Psoas muscle (tissue), 8 donors: ENCODE measurements around the gene GALNTL6. TPM values are rescaled to one million over a fixed set of nuclear protein-coding genes. Genes with fewer than 3 reads are reported as not detected.

Experiments used
- ATAC-seq, 4 donors: fragments of 200-7000 bp; cut with Tn5 transposase; one replicate each; pipeline ENCODE4 v1.9.1; 2020; ENCODE audit warnings: moderate library complexity in 3 of 4, mild to moderate bottlenecking in 2 of 4
- DNase-seq, 2 donors: peaks; one replicate each; pipeline ENCODE4 v3.0.0-alpha.2; 2020
- H3K27ac ChIP-seq: fragments of 200-600 bp; one replicate; pipeline ENCODE4 v1.8.0; 2022
- H3K27me3 ChIP-seq, 3 donors: fragments of 200-600 bp in 1 of 3; one replicate each; pipeline versions ENCODE4 v1.6.1 to v1.8.0; 2013 to 2022; ENCODE audit warnings: low read length in 2 of 3, mild to moderate bottlenecking in 2 of 3, moderate library complexity in 1 of 3; ENCODE audit not compliant: insufficient read depth in 3 of 3
- H3K36me3 ChIP-seq, 2 donors: fragments of 200-600 bp in 1 of 2; one replicate each; pipeline versions ENCODE4 v1.6.1 to v1.8.0; 2013 to 2022; ENCODE audit warnings: low read depth in 1 of 2, mild to moderate bottlenecking in 1 of 2, moderate library complexity in 1 of 2; ENCODE audit not compliant: insufficient read depth in 1 of 2
- H3K4me1 ChIP-seq: fragments of 200-600 bp; one replicate; pipeline ENCODE4 v1.8.0; 2022
- H3K4me3 ChIP-seq: fragments of 200-600 bp; one replicate; pipeline ENCODE4 v1.8.0; 2022; ENCODE audit warnings: mild to moderate bottlenecking
- H3K9me3 ChIP-seq: fragments of 200-600 bp; one replicate; pipeline ENCODE4 v1.8.0; 2022
- CTCF ChIP-seq: fragments of 200-600 bp; IDR thresholded peaks from one replicate; pipeline ENCODE4 v1.8.0; 2022; ENCODE audit warnings: antibody characterized with exemption
- WGBS, 3 donors: extraction: QIAGEN DNeasy Blood & Tissue Kit; methylation state at CpG; one replicate each; pipeline versions ENCODE4 v1.1.6 to v1.1.7; 2013; 5-methylcytosine and 5-hydroxymethylcytosine counted together
- intact Hi-C, 2 donors: fragments of 100-400 bp; cut with DNase I; formaldehyde crosslinking; loops; one replicate each; pipeline versions ENCODE4 v1.11.0 to v1.14.2; 2022
- polyA plus RNA-seq, 3 donors: library from polyadenylated mRNA; stranded (reverse); fragments of 200-250 nt; gene quantifications; one replicate each; pipeline ENCODE4 v1.2.3, GENCODE V29; 2013
- total RNA-seq, 4 donors: library from RNA; stranded (reverse); fragmentation: NEBNext Ultra II Directional in 2 of 4; extraction: Animal tissue kit (Norgen Biotek cat#: 25700) in 2 of 4; gene quantifications; one replicate each; pipeline versions ENCODE4 v1.2.1 to v1.2.4, GENCODE V29; 2021 to 2023
- donor health status: healthy with polysubstance abuse.
- donor health status: DM: no; HTN: no; CAD: no; lungs with moderate emphysema.
- donor health status: Bipolar disorder and iron deficiency.
- donor health status: healthy.
- donor health status: DM: yes; HTN: yes; CAD: no.
- donor health status: DM: no; HTN: no; CAD: no.
- donor health status: DM: no; HTN: no; CAD: no.
- donor health status: DM: yes; HTN: yes; CAD: no.

The GALNTL6 gene
- total and polyA plus RNA-seq, 7 donors, result 0.01 to 0.91 (median 0.21) TPM; not detected in 3

GRCh38 chr4:172656055-172656454 is 842.9 kb downstream of the GALNTL6 start:
- H3K36me3 ChIP-seq, result no peaks in the 10 kb centered on the region
- ATAC-seq (no peak), DNase-seq (no peak)
- TF ChIP-seq CTCF, result no peak
- H3K4me3 ChIP-seq, result no peak overlapping the region
- no peak overlapping the region for H3K27ac ChIP-seq
- 76 to 80% (median 79%) methylated on average over 5 of the region's 5 CpGs for WGBS, 3 donors
- H3K4me1 ChIP-seq, result no peaks in the 10 kb centered on the region
- no peaks in the 10 kb centered on the region for H3K9me3 ChIP-seq
- no peaks in the 10 kb centered on the region for H3K27me3 ChIP-seq
- intact Hi-C loops, result no loop called here

- ATAC-seq, result no peak
- no peak for DNase-seq
- no peak overlapping the region for H3K4me3 ChIP-seq
- H3K27me3 ChIP-seq, result no peaks in the 10 kb centered on the region
- intact Hi-C loops, result no loop called here
- no peaks in the 10 kb centered on the region for H3K4me1 ChIP-seq
- WGBS, 3 donors, result 89 to 92% (median 90%) methylated on average over 6 of the region's 6 CpGs
- no peaks in the 10 kb centered on the region for H3K36me3 ChIP-seq
- no peak overlapping the region for H3K27ac ChIP-seq
- no peak for TF ChIP-seq CTCF
- H3K9me3 ChIP-seq, result no peaks in the 10 kb centered on the region
Observed at GRCh38 chr4:172657081-172657480, 843.9 kb downstream of the GALNTL6 start.

GRCh38 chr4:172660251-172660650 is 847.0 kb downstream of the GALNTL6 start:
- no peak for ATAC-seq
- DNase-seq, result no peak
- no peaks in the 10 kb centered on the region for H3K4me1 ChIP-seq
- intact Hi-C loops, result no loop called here
- H3K27me3 ChIP-seq, result no peaks in the 10 kb centered on the region
- no peak for TF ChIP-seq CTCF
- H3K36me3 ChIP-seq, result no peaks in the 10 kb centered on the region
- WGBS, 3 donors, result 13 to 21% (median 18%) methylated on average over 3 of the region's 3 CpGs
- no peak overlapping the region for H3K4me3 ChIP-seq
- H3K9me3 ChIP-seq, result no peaks in the 10 kb centered on the region
- H3K27ac ChIP-seq, result no peak overlapping the region

GRCh38 chr4:172662113-172662512 is 848.9 kb downstream of the GALNTL6 start:
- ATAC-seq, result no peak
- intact Hi-C loops, result no loop called here
- WGBS, 3 donors, result 89 to 94% (median 93%) methylated on average over 3 of the region's 3 CpGs

More at GRCh38 chr4:172662113-172662512, 848.9 kb downstream of the GALNTL6 start:
- Histone ChIP-seq H3K9me3 (no peaks in the 10 kb centered on the region), H3K4me1 (no peaks in the 10 kb centered on the region), H3K27me3 (no peaks in the 10 kb centered on the region), H3K27ac (no peak overlapping the region), H3K36me3 (no peaks in the 10 kb centered on the region), H3K4me3 (no peak overlapping the region)
- no peak for DNase-seq
- no peak for TF ChIP-seq CTCF
